B cell (primary cell): Measurements from ENCODE around the gene VPS35. TPM values are rescaled to one million over a fixed set of nuclear protein-coding genes. Genes with fewer than 3 reads are reported as not detected.
A peak's percentile ranks its signal among the peaks of the same experiment; 100 is the strongest.

ENCODE experiments used
- ATAC-seq: fragments of 200-7000 bp; cut with Tn5 transposase; one replicate; pipeline ENCODE4 v1.10.0; 2021; ENCODE audit warnings: low read depth, mild to moderate bottlenecking, moderate number of reproducible peaks, moderate library complexity
- CTCF ChIA-PET: fragments of 350-600 bp; sonication (Branson Sonifier 250); formaldehyde crosslinking; loops from one replicate; lab custom pipeline; 2021; ENCODE audit warnings: antibody characterized with exemption, inconsistent platforms; lab: Charles Lee
- POLR2A ChIA-PET: fragments of 350-600 bp; sonication (Branson Sonifier 250); formaldehyde crosslinking; loops from one replicate; lab custom pipeline; 2021; ENCODE audit warnings: antibody characterized with exemption; lab: Charles Lee
- DNase-seq: peaks from one replicate; pipeline ENCODE4 v3.0.0; 2013
- H2AFZ ChIP-seq: 2 replicates; pipeline ENCODE4 v1.6.1; 2012; ENCODE audit warnings: mild to moderate bottlenecking, low read depth, low read length; ENCODE audit not compliant: insufficient read depth, poor library complexity, severe bottlenecking
- H3K27ac ChIP-seq, 2 donors: 1 replicate in 1 of 2; 2 replicates in 1 of 2; pipeline ENCODE4 v1.5.1; 2012 to 2013; ENCODE audit warnings: low read length in 2 of 2, mild to moderate bottlenecking in 2 of 2, moderate library complexity in 1 of 2
- H3K27me3 ChIP-seq, 4 experiments: fragments of 200-600 bp in 1 of 4; sonication (generic) in 1 of 4; replicated peaks in 1 of 4; 1 replicate in 2 of 4; 2 replicates in 2 of 4; pipeline versions ENCODE4 v1.6.1 to v1.7.0; 2013 to 2016; ENCODE audit warnings: low read length in 3 of 4, mild to moderate bottlenecking in 2 of 4, mixed read lengths in 1 of 4, moderate library complexity in 1 of 4; ENCODE audit not compliant: insufficient read depth in 4 of 4, control insufficient read depth in 3 of 4; ENCODE audit errors: control extremely low read depth in 1 of 4
- H3K36me3 ChIP-seq, 2 experiments: replicated peaks in 1 of 2; 1 replicate in 1 of 2; 2 replicates in 1 of 2; pipeline versions ENCODE4 v1.6.1 to v1.7.1; 2013; ENCODE audit warnings: low read length in 1 of 2; ENCODE audit not compliant: insufficient read depth in 2 of 2, control insufficient read depth in 1 of 2; ENCODE audit errors: control extremely low read depth in 1 of 2, extremely low read depth in 1 of 2
- H3K4me1 ChIP-seq, 2 donors: fragments of 200-600 bp in 1 of 2; sonication (generic) in 1 of 2; 1 replicate in 1 of 2; 2 replicates in 1 of 2; pipeline versions ENCODE4 v1.5.1 to v1.6.1; 2013 to 2017; ENCODE audit warnings: low read length in 2 of 2; ENCODE audit not compliant: control insufficient read depth in 2 of 2, insufficient read depth in 2 of 2
- H3K4me2 ChIP-seq: replicated peaks from 2 replicates; pipeline ENCODE3; 2012; ENCODE audit warnings: mild to moderate bottlenecking, low read depth, low read length; ENCODE audit not compliant: poor library complexity, severe bottlenecking
- H3K4me3 ChIP-seq, 5 experiments: fragments of 200-600 bp in 1 of 5; sonication (generic) in 1 of 5; 1 replicate in 3 of 5; 2 replicates in 2 of 5; pipeline versions ENCODE4 v1.5.1 to v1.7.0; 2011 to 2016; ENCODE audit warnings: low read length in 4 of 5, mild to moderate bottlenecking in 4 of 5, low read depth in 2 of 5, control low read depth in 1 of 5, moderate library complexity in 1 of 5; ENCODE audit not compliant: insufficient read depth in 1 of 5; ENCODE audit errors: control extremely low read depth in 1 of 5, extremely low read depth in 1 of 5
- H3K79me2 ChIP-seq: fragments of 200-600 bp; sonication (generic); one replicate; pipeline ENCODE4 v1.6.0; 2016; ENCODE audit warnings: low read length; ENCODE audit not compliant: control insufficient read depth, insufficient read depth
- H3K9ac ChIP-seq: fragments of 200-600 bp; sonication (generic); 2 replicates; pipeline ENCODE4 v1.6.1; 2017; ENCODE audit warnings: mild to moderate bottlenecking, low read length, moderate library complexity
- H3K9me3 ChIP-seq, 3 donors: one replicate each; pipeline versions ENCODE4 v1.6.1 to v1.7.1; 2013; ENCODE audit warnings: low read length in 2 of 3; ENCODE audit not compliant: control insufficient read depth in 2 of 3, insufficient read depth in 1 of 3; ENCODE audit errors: control extremely low read depth in 1 of 3
- H4K20me1 ChIP-seq: 2 replicates; pipeline ENCODE4 v1.6.0; 2012; ENCODE audit warnings: mild to moderate bottlenecking, low read length; ENCODE audit not compliant: insufficient read depth, control insufficient read depth, poor library complexity, severe bottlenecking
- H3K27ac Mint-ChIP-seq: one replicate; pipeline ENCODE4 v1.8.0; 2021; ENCODE audit warnings: mixed read lengths
- H3K27me3 Mint-ChIP-seq: one replicate; pipeline ENCODE4 v1.8.0; 2021; ENCODE audit warnings: mixed read lengths
- H3K4me1 Mint-ChIP-seq: one replicate; pipeline ENCODE4 v1.8.0; 2021; ENCODE audit warnings: mixed read lengths
- H3K4me3 Mint-ChIP-seq: one replicate; pipeline ENCODE4 v1.8.0; 2021; ENCODE audit warnings: mixed read lengths
- H3K9me3 Mint-ChIP-seq: one replicate; pipeline ENCODE4 v1.8.0; 2022; ENCODE audit warnings: mixed read lengths; ENCODE audit not compliant: insufficient read depth
- EZH2 ChIP-seq: IDR thresholded peaks from 2 replicates; pipeline ENCODE4 v1.6.1; 2012; ENCODE audit warnings: borderline replicate concordance, low read depth, mild to moderate bottlenecking, moderate library complexity, low read length; ENCODE audit not compliant: insufficient read depth, poor library complexity, severe bottlenecking
- WGBS: methylation state at CpG from one replicate; pipeline ENCODE4 v1.1.5; 2013; ENCODE audit warnings: missing lambda C conversion rate; ENCODE audit not compliant: insufficient coverage; 5-methylcytosine and 5-hydroxymethylcytosine counted together
- intact Hi-C: fragments of 100-400 bp; cut with micrococcal nuclease; formaldehyde crosslinking; loops from one replicate; pipeline ENCODE4 v1.10.0; 2022
- polyA plus RNA-seq: library from polyadenylated mRNA; depleted of rRNA; stranded (reverse); fragments of >200 nt; gene quantifications from 2 replicates; pipeline ENCODE4 v1.2.3, GENCODE V29; 2012
- total RNA-seq, 2 donors: library from RNA; stranded (reverse); fragments of 120-200 nt in 1 of 2; gene quantifications; 1 replicate in 1 of 2; 2 replicates in 1 of 2; pipeline versions ENCODE4 v1.2.3 to v1.2.4, GENCODE V29; 2013 to 2022
- TF ChIP-seq, protein P1 (sequence below): fragments of 200-600 bp; IDR thresholded peaks from one replicate; pipeline ENCODE4 v1.8.0; 2022; ENCODE audit warnings: antibody characterized with exemption, mild to moderate bottlenecking

The VPS35 gene
- total and polyA plus RNA-seq, 2 donors (not counting 1 experiment from before 2014, with no cell fraction given): 9.5 to 120 TPM

DNA sequence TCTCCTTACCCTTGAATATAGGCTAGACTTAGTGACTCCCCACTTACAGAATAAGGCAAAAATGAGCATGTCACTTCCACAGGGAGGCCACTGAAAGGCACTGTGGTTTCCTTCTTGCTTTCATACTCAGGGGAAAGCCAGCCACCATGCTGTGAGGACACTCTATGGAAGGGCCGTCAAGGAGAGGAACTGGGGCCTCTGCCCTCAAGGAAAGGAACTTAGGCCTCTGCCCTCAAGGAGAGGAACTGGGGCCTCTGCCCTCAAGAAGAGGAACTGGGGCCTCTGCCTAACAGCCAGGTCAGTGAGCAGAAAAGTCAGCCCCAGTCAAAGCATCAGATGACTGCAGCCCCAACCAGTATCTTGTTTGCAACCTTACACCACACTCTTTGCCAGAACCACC is 30.1 kb downstream of the VPS35 start:
- Mint-ChIP-seq H3K4me3 (no peak overlapping the region), H3K27me3 (no peaks in the 10 kb centered on the region), H3K27ac (peak overlapping the region; percentile 78), H3K4me1 (peaks cover 23% of the 10 kb centered on the region), H3K9me3 (no peaks in the 10 kb centered on the region)
- no peaks in the 10 kb centered on the region for H3K79me2 ChIP-seq
- peaks cover 15 to 16% of the 10 kb centered on the region in 2 donors for H3K4me1 ChIP-seq
- ChIA-PET CTCF (interaction anchor here (0.9 kb wide), 1 partner anchor 15 kb away, joined by 3 read pairs; no protein-coding TSS in a partner anchor), POLR2A (no interaction called here)
- peak overlapping the region; percentile 30 for H3K4me2 ChIP-seq
- ATAC-seq (peak; percentile 87), DNase-seq (peak; percentile 61)
- H3K36me3 ChIP-seq: peaks cover 13 to 41% of the 10 kb centered on the region in 2 experiments
- no peaks in the 10 kb centered on the region for H3K9me3 ChIP-seq
- TF ChIP-seq, protein P1, sequence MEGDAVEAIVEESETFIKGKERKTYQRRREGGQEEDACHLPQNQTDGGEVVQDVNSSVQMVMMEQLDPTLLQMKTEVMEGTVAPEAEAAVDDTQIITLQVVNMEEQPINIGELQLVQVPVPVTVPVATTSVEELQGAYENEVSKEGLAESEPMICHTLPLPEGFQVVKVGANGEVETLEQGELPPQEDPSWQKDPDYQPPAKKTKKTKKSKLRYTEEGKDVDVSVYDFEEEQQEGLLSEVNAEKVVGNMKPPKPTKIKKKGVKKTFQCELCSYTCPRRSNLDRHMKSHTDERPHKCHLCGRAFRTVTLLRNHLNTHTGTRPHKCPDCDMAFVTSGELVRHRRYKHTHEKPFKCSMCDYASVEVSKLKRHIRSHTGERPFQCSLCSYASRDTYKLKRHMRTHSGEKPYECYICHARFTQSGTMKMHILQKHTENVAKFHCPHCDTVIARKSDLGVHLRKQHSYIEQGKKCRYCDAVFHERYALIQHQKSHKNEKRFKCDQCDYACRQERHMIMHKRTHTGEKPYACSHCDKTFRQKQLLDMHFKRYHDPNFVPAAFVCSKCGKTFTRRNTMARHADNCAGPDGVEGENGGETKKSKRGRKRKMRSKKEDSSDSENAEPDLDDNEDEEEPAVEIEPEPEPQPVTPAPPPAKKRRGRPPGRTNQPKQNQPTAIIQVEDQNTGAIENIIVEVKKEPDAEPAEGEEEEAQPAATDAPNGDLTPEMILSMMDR: no peak
- no peak for TF ChIP-seq EZH2
- 0% methylated on average over 1 of the region's 1 CpG for WGBS
- H2AFZ ChIP-seq: no peak overlapping the region
- no peak overlapping the region for H3K9ac ChIP-seq
- H3K27me3 ChIP-seq: no peaks in the 10 kb centered on the region
- H4K20me1 ChIP-seq: no peaks in the 10 kb centered on the region
- H3K4me3 ChIP-seq: no peak overlapping the region
- H3K27ac ChIP-seq: peak overlapping the region; percentile 33 to 46
- intact Hi-C loops: no loop called here

DNA sequence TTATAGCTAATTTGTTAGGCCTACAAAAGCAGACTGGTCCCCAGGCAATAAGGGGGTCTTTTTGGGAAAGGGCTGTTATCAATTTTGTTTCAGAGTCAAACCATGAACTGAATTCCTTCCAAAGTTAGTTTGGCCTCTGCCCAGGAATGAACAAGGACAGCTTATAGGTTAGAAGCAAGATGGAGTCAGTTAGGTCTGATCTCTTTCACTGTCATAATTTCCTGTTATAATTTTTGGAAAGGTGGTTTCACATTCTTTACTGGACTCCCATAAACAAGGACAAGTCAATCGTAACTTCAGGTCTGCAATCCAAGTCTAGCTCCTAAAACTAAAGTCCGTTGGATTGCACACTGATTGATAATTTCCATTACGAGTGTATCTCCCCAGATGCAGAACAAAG is 37.7 kb downstream of the VPS35 start:
- ChIA-PET CTCF (no interaction called here), POLR2A (no interaction called here)
- H3K4me3 ChIP-seq: no peak overlapping the region
- DNase-seq (no peak), ATAC-seq (no peak)
- no peak overlapping the region for H3K27ac ChIP-seq
- no peak for TF ChIP-seq EZH2
- TF ChIP-seq, protein P1: no peak
- H3K79me2 ChIP-seq: no peaks in the 10 kb centered on the region
- no peaks in the 10 kb centered on the region for H3K9me3 Mint-ChIP-seq
- no peak overlapping the region for H3K27ac Mint-ChIP-seq
- H3K27me3 Mint-ChIP-seq: no peaks in the 10 kb centered on the region
- no peaks in the 10 kb centered on the region for H3K4me1 ChIP-seq
- H2AFZ ChIP-seq: no peak overlapping the region
- WGBS: 100% methylated on average over 3 of the region's 3 CpGs
- no peak overlapping the region for H3K4me2 ChIP-seq
- no peaks in the 10 kb centered on the region for H3K9me3 ChIP-seq
- H3K4me3 Mint-ChIP-seq: no peak overlapping the region
- no peaks in the 10 kb centered on the region for H3K27me3 ChIP-seq
- H3K4me1 Mint-ChIP-seq: peaks cover 2% of the 10 kb centered on the region
- peaks cover 0 to under 1% of the 10 kb centered on the region in 2 experiments for H3K36me3 ChIP-seq
- no peaks in the 10 kb centered on the region for H4K20me1 ChIP-seq
- no peak overlapping the region for H3K9ac ChIP-seq
- intact Hi-C loops: no loop called here
